Activated naive CD4-positive, alpha-beta T cell treated with anti-CD3 and anti-CD28 coated beads, Interleukin-2, amount 50 U/mL, for 16 hours (primary cell): ENCODE results near the gene ABCA10.

Experiments used
- DNase-seq: peaks from one replicate; pipeline ENCODE4 v3.0.0-alpha.2; 2020

ABCA10 gene

DNA sequence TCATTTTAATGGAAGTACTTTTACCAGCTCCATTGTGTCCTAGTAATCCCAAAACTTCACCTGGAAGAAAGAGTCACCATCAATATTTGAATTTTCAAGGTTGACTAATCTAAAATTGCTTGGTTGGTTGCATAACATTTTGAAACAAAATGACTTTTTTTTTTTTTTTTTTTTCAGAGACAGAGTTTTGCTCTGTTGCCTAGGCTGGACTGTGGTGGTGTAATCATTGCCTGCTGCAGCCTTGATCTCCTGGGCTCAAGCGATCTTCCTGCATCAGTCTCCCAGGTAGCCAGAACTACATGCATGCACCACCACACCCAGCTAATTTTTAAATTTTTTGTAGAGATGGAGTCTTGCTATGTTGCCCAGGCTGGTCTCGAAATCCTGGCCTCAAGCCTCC is 74.4 kb downstream of the ABCA10 start:
- DNase-seq = no peak

GRCh38 chr17:69150333-69150732 is 78.3 kb downstream of the ABCA10 start:
- DNase-seq = no peak

DNA sequence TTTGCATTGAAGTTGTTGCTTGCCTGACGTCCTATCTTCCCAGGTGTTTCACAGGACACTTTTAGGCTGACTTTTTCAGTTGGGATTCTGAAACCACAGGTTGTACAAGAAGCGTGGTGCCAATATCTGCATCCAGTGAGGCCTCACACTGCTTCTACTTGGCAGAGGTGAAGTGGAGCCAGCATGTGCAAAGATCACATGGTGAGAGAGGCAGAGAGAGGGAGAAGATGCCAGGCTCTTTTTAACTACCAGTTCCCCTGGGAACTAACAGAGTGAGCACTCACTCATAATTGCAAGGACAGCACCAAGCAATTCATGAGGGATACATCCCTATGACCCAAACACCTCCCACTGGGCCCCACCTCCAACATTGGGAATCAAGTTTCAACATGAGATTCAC is 81.2 kb downstream of the ABCA10 start:
- no peak for DNase-seq

DNA sequence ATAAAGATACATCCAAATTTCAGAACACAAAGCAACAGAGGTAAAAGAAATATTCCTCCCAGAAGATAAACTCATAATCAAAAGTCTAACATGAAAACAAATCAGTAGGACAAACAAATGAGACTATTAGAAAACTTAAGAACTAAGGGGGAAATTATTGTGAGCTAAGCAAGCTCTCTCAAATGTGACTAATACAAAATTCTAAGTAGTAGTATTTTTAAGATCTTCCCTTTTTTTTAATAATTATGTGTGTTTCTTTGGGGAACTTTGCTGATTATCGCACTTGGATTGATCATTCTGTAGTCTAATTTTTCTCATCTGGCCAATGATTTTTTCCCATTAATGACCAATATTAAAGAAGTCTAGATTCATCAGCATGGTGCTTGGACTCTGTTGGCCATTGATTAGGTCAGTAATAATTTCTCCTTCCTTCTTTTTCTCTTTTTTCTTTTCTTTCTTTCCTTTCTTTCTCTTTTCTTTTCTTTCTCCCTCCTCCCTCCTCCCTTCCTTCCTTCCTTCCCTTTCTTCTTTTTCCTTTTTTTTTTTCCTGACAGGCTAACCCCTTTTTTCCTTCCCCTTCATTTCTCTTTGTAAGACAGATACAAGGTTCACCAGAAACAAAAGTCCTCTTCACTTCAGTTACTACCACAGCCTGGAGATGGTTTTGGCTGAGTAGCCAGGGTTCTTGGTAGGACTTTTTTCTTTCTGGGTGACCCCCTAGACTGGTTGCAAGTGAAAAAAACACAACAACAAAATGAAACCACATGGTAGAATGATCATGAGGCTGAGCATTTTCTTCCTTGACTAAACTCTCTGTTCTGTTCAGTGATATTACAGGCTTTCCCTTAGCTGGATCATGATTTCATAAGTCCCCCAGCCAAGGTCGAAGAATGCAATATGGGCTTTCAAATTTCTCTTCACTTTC is 84.0 kb downstream of the ABCA10 start:
- DNase-seq = no peak

GRCh38 chr17:69143683-69144231 is 84.9 kb downstream of the ABCA10 start:
- no peak for DNase-seq

GRCh38 chr17:69143151-69143550 is 85.5 kb downstream of the ABCA10 start:
- no peak for DNase-seq

DNA sequence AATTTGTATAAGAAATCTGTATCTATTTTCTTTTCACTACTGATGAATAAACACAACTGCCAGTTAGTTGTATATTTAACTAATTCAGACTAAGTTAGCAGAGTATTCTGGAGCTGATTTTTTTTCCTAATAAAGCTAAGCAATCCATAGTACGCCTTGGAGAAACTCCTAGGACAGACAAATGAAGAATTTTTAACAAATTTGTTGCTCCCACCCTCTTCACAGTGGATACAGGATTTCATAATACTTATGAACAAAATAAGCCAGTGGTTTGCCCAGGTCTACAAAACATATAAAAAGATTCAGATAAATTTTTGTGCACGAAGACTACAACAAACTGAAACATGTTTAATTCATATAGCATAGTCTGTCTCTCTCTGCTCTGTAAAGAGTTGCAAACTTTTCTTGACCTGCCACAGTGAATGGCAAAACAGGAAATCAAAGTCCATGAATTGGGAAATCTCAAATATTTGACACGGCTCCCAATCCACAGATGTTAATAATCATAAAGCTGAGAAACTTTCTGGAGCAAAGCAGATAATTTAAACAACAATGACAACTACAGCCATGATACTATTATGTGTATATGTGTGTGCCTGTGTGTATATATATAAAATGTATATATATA is 86.3 kb downstream of the ABCA10 start:
- DNase-seq = no peak

GRCh38 chr17:69141431-69142174 is 87.0 kb downstream of the ABCA10 start, which contains the start of gene ABCA6:
Gene ABCA6, minus strand, starts transcription at chr17:69141895. Its CDS starts 1,192 bp downstream, at chr17:69140703.
- DNase-seq = no peak

DNA sequence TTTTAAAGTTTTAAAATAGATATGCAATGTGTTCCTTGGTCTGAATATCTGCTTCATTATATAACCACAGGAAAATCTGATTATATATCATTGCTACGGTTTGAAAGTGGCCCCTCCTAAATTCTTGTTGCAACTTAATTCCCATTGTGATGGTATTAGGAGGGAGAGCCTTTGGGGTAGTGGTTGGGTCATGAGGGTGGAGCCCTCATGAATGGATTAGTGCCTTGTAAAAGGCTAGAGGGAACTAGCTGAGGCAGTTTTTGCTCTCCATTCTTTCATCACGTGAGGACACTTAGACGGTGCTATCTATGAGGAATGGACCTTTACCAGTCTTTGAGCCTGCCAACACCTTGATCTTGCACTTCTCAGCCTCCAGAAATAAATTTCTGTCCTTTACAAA is 94.5 kb downstream of the ABCA10 start:
- no peak for DNase-seq

- DNase-seq = no peak
Observed at GRCh38 chr17:69130627-69131296, 97.9 kb downstream of the ABCA10 start.

DNA sequence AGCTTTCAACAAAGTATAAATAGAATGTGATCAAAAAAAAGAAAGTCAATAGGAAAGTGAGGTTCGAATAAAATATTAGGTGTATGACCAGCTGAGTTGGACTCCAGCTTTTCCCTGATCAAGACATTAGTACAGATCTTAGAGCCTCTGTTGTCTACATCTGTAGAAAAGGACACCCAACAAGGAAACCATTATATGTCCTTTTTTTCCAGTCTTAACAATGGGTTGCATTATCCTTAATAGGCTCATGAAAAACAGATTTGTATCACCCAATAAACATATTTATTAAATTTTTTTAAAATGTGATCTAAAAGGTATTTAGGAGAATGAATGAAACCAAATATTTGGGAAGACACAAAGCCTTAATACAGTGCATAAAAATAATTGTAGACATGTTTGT is 105.0 kb downstream of the ABCA10 start:
- DNase-seq = no peak

DNA sequence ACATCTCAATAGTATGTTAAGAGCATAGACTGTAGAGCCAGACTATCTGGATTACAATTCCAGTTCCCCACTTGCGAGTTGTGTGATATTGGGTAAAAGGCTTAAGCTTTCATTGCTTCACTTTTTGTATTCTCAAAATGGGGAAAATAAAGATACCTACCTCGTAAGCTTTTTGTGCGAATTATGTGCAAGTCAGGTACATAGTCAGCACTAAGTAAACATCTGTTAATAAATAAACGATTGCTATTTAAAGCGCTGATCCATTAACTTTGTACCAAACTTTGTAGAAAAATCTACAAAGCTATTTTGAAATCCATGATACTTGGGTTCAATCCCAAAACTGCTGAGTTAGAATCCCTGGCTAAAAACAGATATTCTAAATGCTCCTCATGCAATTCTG is 106.6 kb downstream of the ABCA10 start:
- no peak for DNase-seq

DNA sequence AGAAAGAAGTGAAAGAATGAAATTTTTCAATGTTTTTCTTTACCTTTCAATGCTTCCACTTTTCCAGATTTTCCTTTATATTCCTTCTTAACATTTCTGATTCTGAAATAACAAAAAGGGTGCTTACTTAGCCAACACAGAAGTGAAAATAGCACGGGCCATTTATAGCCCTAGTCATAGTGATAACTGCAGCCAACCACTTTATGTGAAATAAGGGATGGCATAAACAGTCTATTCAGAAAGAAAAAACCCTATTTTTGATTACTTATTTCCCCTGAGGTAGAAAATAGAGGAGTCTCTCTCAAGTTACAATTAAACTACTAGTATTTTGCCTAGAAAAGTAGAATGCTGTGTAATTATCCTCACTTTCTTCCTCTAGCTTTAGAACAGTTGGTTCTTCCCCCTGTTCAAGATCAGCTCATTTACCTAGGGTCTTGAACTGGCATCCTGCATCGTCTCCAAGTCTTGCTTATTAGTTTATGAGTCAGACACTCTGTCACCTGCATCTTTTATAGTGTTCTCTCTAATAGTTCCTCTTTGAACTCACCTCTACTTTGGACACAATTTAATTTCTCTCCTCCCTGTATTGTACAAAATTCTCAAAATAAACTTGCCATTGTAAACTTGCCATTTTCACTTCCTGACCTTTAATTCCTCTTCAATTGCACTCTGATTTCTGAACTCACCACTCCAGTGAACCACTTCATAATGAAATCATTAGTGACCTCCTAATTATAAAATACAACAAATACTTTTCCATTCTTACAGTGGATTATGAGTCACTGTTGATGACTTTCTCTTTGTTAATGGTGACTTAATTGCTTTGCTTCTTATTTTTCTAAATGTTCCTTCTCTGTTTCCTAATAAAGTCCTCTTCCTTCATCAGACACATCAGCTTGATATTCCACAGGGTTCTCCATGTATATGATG is 110.5 kb downstream of the ABCA10 start:
- DNase-seq = no peak

GRCh38 chr17:69111794-69112193 is 116.8 kb downstream of the ABCA10 start:
- no peak for DNase-seq

- DNase-seq = no peak
Observed at GRCh38 chr17:69105907-69106730, 122.5 kb downstream of the ABCA10 start.

GRCh38 chr17:69103557-69104233 is 124.9 kb downstream of the ABCA10 start:
- no peak for DNase-seq

- no peak for DNase-seq
Observed at GRCh38 chr17:69098625-69099024, 130.0 kb downstream of the ABCA10 start.
